SK-N-MC (cell line): ENCODE measurements around the gene ADH7.

Experiments
- FOXP2 ChIP-seq: optimal IDR thresholded peaks from 2 replicates; pipeline ENCODE3; 2011; ENCODE audit warnings: mild to moderate bottlenecking, moderate library complexity; ENCODE audit not compliant: insufficient read depth; ENCODE audit errors: extremely low read length, control extremely low read depth
- POLR2AphosphoS5 ChIP-seq: IDR thresholded peaks from 2 replicates; pipeline ENCODE4 v1.6.1; 2012; ENCODE audit warnings: mild to moderate bottlenecking, low read depth, low read length, borderline replicate concordance

- TF ChIP-seq POLR2AphosphoS5 (no peak), FOXP2 (no peak)
Observed at GRCh38 chr4:99483636-99484035, 48.5 kb upstream of the ADH7 start.
